HepG2 (cell line): ENCODE data around the gene KRT6C. TPM values are rescaled to one million over a fixed set of nuclear protein-coding genes. Genes with fewer than 3 reads are reported as not detected.

ENCODE experiments used
- ATAC-seq: fragments of 200-7000 bp; cut with Tn5 transposase; 3 replicates; pipeline ENCODE4 v1.9.1; 2020; ENCODE audit warnings: mild to moderate bottlenecking, moderate library complexity
- BruUV-seq: library from RNA; stranded (reverse); fragments of 400-500 nt; replicated peaks from 2 replicates; lab custom pipeline; 2021; lab: Mats Ljungman, UMichigan
- CTCF ChIA-PET: fragments of 300-600 bp; formaldehyde crosslinking; extraction: SDS; loops from one replicate; lab custom pipeline; 2021; ENCODE audit warnings: low total read pairs, inconsistent platforms, low intra/inter-chr PET ratio; lab: Yijun Ruan, JAX
- POLR2A ChIA-PET: fragments of 350-600 bp; sonication (Branson Sonifier 250); formaldehyde crosslinking; loops from one replicate; lab custom pipeline; 2020; ENCODE audit warnings: antibody characterized with exemption, inconsistent platforms; lab: Yijun Ruan, JAX
- DNase-seq: peaks from one replicate; pipeline ENCODE4 v3.0.0-alpha.2; 2015; ENCODE audit warnings: low spot score
- FAIRE-seq: peaks from 3 replicates; lab custom pipeline; 2011; peaks lifted over from hg19 to GRCh38; lab: Jason Lieb, UNC
- H2AFZ ChIP-seq: one replicate; pipeline ENCODE4 v1.6.1; 2011; ENCODE audit warnings: low read length, inconsistent platforms
- H3K27ac ChIP-seq: fragments of 300-600 bp; 3 replicates; pipeline ENCODE4 v1.8.0; 2011; ENCODE audit warnings: mixed run types, mild to moderate bottlenecking, mixed read lengths, low read length, inconsistent platforms; ENCODE audit not compliant: insufficient read depth; ENCODE audit errors: extremely low read length
- H3K27me3 ChIP-seq, 2 experiments: fragments of 200-600 bp in 1 of 2; 2 replicates in 1 of 2; 3 replicates in 1 of 2; pipeline versions ENCODE4 v1.6.0 to v1.8.0; 2011; ENCODE audit warnings: low read length in 2 of 2, mild to moderate bottlenecking in 2 of 2, moderate library complexity in 2 of 2, inconsistent platforms in 1 of 2; ENCODE audit not compliant: insufficient read depth in 2 of 2, control insufficient read depth in 1 of 2
- H3K36me3 ChIP-seq, 2 experiments: fragments of 200-600 bp in 1 of 2; replicated peaks in 1 of 2; 2 replicates in 1 of 2; 3 replicates in 1 of 2; pipeline versions ENCODE4 v1.5.1 to v1.8.0; 2011; ENCODE audit warnings: low read length in 2 of 2, inconsistent platforms in 1 of 2; ENCODE audit not compliant: insufficient read depth in 2 of 2, control insufficient read depth in 1 of 2
- H3K4me1 ChIP-seq: 2 replicates; pipeline ENCODE4 v1.5.1; 2012; ENCODE audit warnings: low read length, inconsistent platforms; ENCODE audit not compliant: insufficient read depth
- H3K4me2 ChIP-seq: 2 replicates; pipeline ENCODE4 v1.6.0; 2011; ENCODE audit warnings: low read depth, low read length, inconsistent platforms
- H3K4me3 ChIP-seq, 3 experiments: fragments of 200-600 bp in 1 of 3; sonication (generic), shearing (Covaris generic) in 1 of 3; replicated peaks in 1 of 3; 2 replicates each; pipeline ENCODE4 v1.5.1; 2011 to 2016; ENCODE audit warnings: low read length in 3 of 3, inconsistent platforms in 2 of 3, low read depth in 2 of 3, mild to moderate bottlenecking in 2 of 3, control low read depth in 1 of 3, mixed read lengths in 1 of 3; ENCODE audit not compliant: insufficient read depth in 1 of 3
- H3K79me2 ChIP-seq: one replicate; pipeline ENCODE4 v1.6.1; 2011; ENCODE audit warnings: low read length, inconsistent platforms; ENCODE audit not compliant: insufficient read depth
- H3K9ac ChIP-seq: 2 replicates; pipeline ENCODE4 v1.6.0; 2011; ENCODE audit warnings: mild to moderate bottlenecking, low read depth, low read length, inconsistent platforms; ENCODE audit not compliant: insufficient read depth
- H3K9me3 ChIP-seq: 2 replicates; pipeline ENCODE4 v1.5.1; 2012; ENCODE audit warnings: mild to moderate bottlenecking, low read length
- H4K20me1 ChIP-seq: 2 replicates; pipeline ENCODE4 v1.6.0; 2011; ENCODE audit warnings: inconsistent platforms, mild to moderate bottlenecking, low read length, moderate library complexity; ENCODE audit not compliant: insufficient read depth
- BORCS8-MEF2B ChIP-seq: sonication (generic); formaldehyde crosslinking; IDR thresholded peaks from 2 replicates; pipeline ENCODE4 v1.8.0; 2022; ENCODE audit warnings: mild to moderate bottlenecking, missing genetic modification reagents
- DDIT3 ChIP-seq: sonication (generic); formaldehyde crosslinking; IDR thresholded peaks from 2 replicates; pipeline ENCODE4 v1.4.0; 2020; ENCODE audit warnings: mild to moderate bottlenecking, missing genetic modification reagents
- HNRNPLL ChIP-seq: fragments of 200-400 bp; formaldehyde crosslinking; IDR thresholded peaks from 2 replicates; pipeline ENCODE4 v1.6.1; 2017; ENCODE audit warnings: mild to moderate bottlenecking, low read depth, low read length; ENCODE audit not compliant: poor library complexity, severe bottlenecking
- SAP130 ChIP-seq: IDR thresholded peaks from 2 replicates; pipeline ENCODE4 v1.6.1; 2016; ENCODE audit warnings: low read depth
- SIX1 ChIP-seq: sonication (generic); formaldehyde crosslinking; IDR thresholded peaks from 2 replicates; pipeline ENCODE4 v1.4.0; 2020; ENCODE audit warnings: missing genetic modification reagents, borderline replicate concordance
- SNAI1 ChIP-seq: sonication (generic); formaldehyde crosslinking; IDR thresholded peaks from 2 replicates; pipeline ENCODE4 v1.5.0; 2020; ENCODE audit warnings: mild to moderate bottlenecking, missing genetic modification reagents, borderline replicate concordance
- SPEN ChIP-seq: sonication (generic); formaldehyde crosslinking; IDR thresholded peaks from 2 replicates; pipeline ENCODE4 v1.5.1; 2020; ENCODE audit warnings: low read depth, mild to moderate bottlenecking, missing genetic modification reagents
- ZC3H13 ChIP-seq: sonication (generic); formaldehyde crosslinking; IDR thresholded peaks from 2 replicates; pipeline ENCODE4 v1.8.1; 2023; ENCODE audit warnings: mild to moderate bottlenecking, missing genetic modification reagents, moderate library complexity
- ZNF180 ChIP-seq: sonication (generic); formaldehyde crosslinking; IDR thresholded peaks from 2 replicates; pipeline ENCODE4 v1.4.0; 2020; ENCODE audit warnings: low read depth, missing genetic modification reagents, borderline replicate concordance
- ZNF33A ChIP-seq: sonication (generic); formaldehyde crosslinking; IDR thresholded peaks from 2 replicates; pipeline ENCODE4 v1.5.1; 2020; ENCODE audit warnings: missing genetic modification reagents, mild to moderate bottlenecking, moderate library complexity, borderline replicate concordance
- ZNF597 ChIP-seq: sonication (generic); formaldehyde crosslinking; IDR thresholded peaks from 2 replicates; pipeline ENCODE4 v1.5.0; 2020; ENCODE audit warnings: missing genetic modification reagents
- ZNF670 ChIP-seq: sonication (generic); formaldehyde crosslinking; IDR thresholded peaks from 2 replicates; pipeline ENCODE4 v1.8.0; 2022; ENCODE audit warnings: mild to moderate bottlenecking, missing genetic modification reagents, borderline replicate concordance
- ZNF747 ChIP-seq: sonication (generic); formaldehyde crosslinking; IDR thresholded peaks from 2 replicates; pipeline ENCODE4 v1.8.1; 2023; ENCODE audit warnings: missing genetic modification reagents, mild to moderate bottlenecking, borderline replicate concordance
- ZNF75D ChIP-seq: sonication (generic); formaldehyde crosslinking; IDR thresholded peaks from 2 replicates; pipeline ENCODE4 v1.8.1; 2023; ENCODE audit warnings: missing genetic modification reagents, mild to moderate bottlenecking, borderline replicate concordance
- WGBS: methylation state at CpG from one replicate; pipeline ENCODE4 v1.1.6; 2017; ENCODE audit warnings: low lambda C conversion rate; 5-methylcytosine and 5-hydroxymethylcytosine counted together
- in situ Hi-C: cut with HindIII; loops from 2 replicates; pipeline ENCODE4 v1.10.0; 2017; ENCODE audit warnings: low pct_unique_long_range_greater_than_20kb; ENCODE audit not compliant: extremely low pct_ligation_motif_present
- intact Hi-C: fragments of 100-400 bp; cut with micrococcal nuclease; formaldehyde crosslinking; loops from one replicate; pipeline ENCODE4 v1.10.0; 2022; ENCODE audit not compliant: unreplicated experiment
- polyA plus RNA-seq, 8 experiments: library from polyadenylated mRNA; depleted of rRNA in 3 of 8; stranded (reverse) in 7 of 8; unstranded in 1 of 8; fragments of >200 nt; fragmentation: Illumina TruSeq in 4 of 8; extraction: Trizol in 4 of 8; gene quantifications; 2 replicates each; pipeline versions ENCODE4 v1.2.1 to v1.2.3, GENCODE V29; 2011 to 2016; ENCODE audit warnings: low read depth in 4 of 8, missing spikeins in 1 of 8, mixed read lengths in 1 of 8; ENCODE audit not compliant: insufficient read depth in 1 of 8
- total RNA-seq, 5 experiments: library from RNA; depleted of rRNA; stranded (reverse); fragments of >200 nt; fragmentation: Illumina TruSeq; extraction: Trizol; gene quantifications; 2 replicates each; pipeline ENCODE4 v1.2.3, GENCODE V29; 2016; ENCODE audit warnings: low read depth in 1 of 5
- TF ChIP-seq, protein P1 (sequence below): sonication (generic); formaldehyde crosslinking; IDR thresholded peaks from 2 replicates; pipeline ENCODE4 v1.5.1; 2020; ENCODE audit warnings: missing genetic modification reagents, mild to moderate bottlenecking, borderline replicate concordance
- TF ChIP-seq, protein P2 (sequence below): sonication (generic); formaldehyde crosslinking; IDR thresholded peaks from 2 replicates; pipeline ENCODE4 v1.5.0; 2020; ENCODE audit warnings: missing genetic modification reagents

The KRT6C gene
- total and polyA plus RNA-seq, 2 of the 13 experiments (the other 11 are each of a cell fraction or from before 2014, with no cell fraction given), result 0.03 TPM; not detected in 1

DNA sequence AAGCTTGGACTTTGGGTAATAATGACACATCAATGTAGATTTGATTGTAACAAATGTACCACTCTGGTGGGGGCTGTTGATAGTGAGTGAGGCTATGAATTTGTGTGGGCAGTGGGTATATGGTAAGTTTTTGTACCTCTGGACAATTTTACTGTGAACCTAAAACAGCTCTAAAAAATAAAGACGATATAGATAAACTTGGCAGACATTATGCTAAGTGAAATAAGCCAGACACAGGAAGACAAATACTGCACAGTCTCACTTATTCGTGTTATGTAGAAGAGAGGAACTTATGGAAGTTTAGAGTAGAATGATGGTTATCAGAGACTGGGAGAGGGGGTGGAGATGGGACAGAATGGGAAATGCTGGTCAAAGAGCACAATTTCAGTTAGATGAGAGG is 8.7 kb downstream of the KRT6C start:
- no peak overlapping the region for H3K27ac ChIP-seq
- no peak for FAIRE-seq
- intact Hi-C loops (no loop called here), in situ Hi-C loops (no loop called here)
- H4K20me1 ChIP-seq, result no peaks in the 10 kb centered on the region
- H3K4me1 ChIP-seq, result peaks cover 4% of the 10 kb centered on the region
- H3K36me3 ChIP-seq, result no peaks in the 10 kb centered on the region
- no peak for DNase-seq
- POLR2A ChIA-PET, result no interaction called here
- no peak overlapping the region for H2AFZ ChIP-seq
- CTCF ChIA-PET, result no interaction called here
- no peaks in the 10 kb centered on the region for H3K79me2 ChIP-seq
- no peaks in the 10 kb centered on the region for H3K9me3 ChIP-seq
- WGBS, result 0% methylated on average over 2 of the region's 2 CpGs
- H3K27me3 ChIP-seq, result no peaks in the 10 kb centered on the region; a peak in 1 of 5 replicates
- BruUV-seq, result no TSS peak
- no peak for ATAC-seq
- no peak overlapping the region for H3K4me3 ChIP-seq
- no peak overlapping the region for H3K9ac ChIP-seq
- no peak overlapping the region for H3K4me2 ChIP-seq
- TF ChIP-seq SIX1 (CRISPR knock-in tag) (no peak), DDIT3 (CRISPR knock-in tag) (no peak), SNAI1 (CRISPR knock-in tag) (no peak), BORCS8-MEF2B (CRISPR knock-in tag) (no peak), SPEN (CRISPR knock-in tag) (no peak), ZNF33A (CRISPR knock-in tag) (no peak), ZNF75D (CRISPR knock-in tag) (no peak), ZNF747 (CRISPR knock-in tag) (no peak), SAP130 (CRISPR knock-in tag) (no peak), ZNF180 (CRISPR knock-in tag) (no peak), HNRNPLL (no peak), ZNF597 (no peak), ZC3H13 (CRISPR knock-in tag) (no peak), ZNF670 (CRISPR knock-in tag) (no peak)
- TF ChIP-seq, protein P1, sequence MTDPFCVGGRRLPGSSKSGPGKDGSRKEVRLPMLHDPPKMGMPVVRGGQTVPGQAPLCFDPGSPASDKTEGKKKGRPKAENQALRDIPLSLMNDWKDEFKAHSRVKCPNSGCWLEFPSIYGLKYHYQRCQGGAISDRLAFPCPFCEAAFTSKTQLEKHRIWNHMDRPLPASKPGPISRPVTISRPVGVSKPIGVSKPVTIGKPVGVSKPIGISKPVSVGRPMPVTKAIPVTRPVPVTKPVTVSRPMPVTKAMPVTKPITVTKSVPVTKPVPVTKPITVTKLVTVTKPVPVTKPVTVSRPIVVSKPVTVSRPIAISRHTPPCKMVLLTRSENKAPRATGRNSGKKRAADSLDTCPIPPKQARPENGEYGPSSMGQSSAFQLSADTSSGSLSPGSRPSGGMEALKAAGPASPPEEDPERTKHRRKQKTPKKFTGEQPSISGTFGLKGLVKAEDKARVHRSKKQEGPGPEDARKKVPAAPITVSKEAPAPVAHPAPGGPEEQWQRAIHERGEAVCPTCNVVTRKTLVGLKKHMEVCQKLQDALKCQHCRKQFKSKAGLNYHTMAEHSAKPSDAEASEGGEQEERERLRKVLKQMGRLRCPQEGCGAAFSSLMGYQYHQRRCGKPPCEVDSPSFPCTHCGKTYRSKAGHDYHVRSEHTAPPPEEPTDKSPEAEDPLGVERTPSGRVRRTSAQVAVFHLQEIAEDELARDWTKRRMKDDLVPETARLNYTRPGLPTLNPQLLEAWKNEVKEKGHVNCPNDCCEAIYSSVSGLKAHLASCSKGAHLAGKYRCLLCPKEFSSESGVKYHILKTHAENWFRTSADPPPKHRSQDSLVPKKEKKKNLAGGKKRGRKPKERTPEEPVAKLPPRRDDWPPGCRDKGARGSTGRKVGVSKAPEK, result no peak
- TF ChIP-seq, protein P2, sequence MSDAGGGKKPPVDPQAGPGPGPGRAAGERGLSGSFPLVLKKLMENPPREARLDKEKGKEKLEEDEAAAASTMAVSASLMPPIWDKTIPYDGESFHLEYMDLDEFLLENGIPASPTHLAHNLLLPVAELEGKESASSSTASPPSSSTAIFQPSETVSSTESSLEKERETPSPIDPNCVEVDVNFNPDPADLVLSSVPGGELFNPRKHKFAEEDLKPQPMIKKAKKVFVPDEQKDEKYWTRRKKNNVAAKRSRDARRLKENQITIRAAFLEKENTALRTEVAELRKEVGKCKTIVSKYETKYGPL (CRISPR knock-in tag), result no peak
